ENCODE results near the gene TOR3A.
A peak's percentile ranks its signal among the peaks of the same experiment; 100 is the strongest.
"Not testable (repeated sequence)": the region's sequence is repeated elsewhere in the genome, so short reads cannot be mapped to it uniquely, and the experiment has no call there.

The TOR3A gene, protein sequence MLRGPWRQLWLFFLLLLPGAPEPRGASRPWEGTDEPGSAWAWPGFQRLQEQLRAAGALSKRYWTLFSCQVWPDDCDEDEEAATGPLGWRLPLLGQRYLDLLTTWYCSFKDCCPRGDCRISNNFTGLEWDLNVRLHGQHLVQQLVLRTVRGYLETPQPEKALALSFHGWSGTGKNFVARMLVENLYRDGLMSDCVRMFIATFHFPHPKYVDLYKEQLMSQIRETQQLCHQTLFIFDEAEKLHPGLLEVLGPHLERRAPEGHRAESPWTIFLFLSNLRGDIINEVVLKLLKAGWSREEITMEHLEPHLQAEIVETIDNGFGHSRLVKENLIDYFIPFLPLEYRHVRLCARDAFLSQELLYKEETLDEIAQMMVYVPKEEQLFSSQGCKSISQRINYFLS

DNA sequence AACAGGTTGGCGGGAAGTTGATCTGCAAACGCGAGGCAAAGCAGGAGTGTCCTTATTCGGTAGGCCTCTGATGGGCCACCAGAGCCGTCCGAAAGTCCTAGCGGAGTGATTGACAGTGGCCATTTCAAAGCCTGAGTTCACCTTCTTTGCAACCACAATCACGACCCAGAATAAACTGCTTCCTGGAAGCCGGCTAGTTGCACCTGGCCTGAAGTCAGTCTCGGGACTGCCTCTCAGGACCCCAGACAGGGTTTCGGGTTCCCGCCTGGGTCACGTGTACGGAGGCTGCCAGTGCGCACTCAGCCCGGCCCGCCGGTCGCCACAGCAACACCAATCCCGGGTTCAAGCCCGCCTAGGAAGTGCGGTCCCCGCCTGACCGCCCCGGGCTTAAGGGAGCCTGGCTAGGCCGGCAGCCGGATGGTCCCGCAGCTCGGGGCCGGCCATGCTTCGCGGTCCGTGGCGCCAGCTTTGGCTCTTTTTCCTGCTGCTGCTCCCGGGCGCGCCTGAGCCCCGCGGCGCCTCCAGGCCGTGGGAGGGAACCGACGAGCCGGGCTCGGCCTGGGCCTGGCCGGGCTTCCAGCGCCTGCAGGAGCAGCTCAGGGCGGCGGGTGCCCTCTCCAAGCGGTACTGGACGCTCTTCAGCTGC is at the start of gene TOR3A:
TSS of gene TOR3A (plus strand) at position 384 of the 646 bp plus-strand sequence. CDS start at position 443, 59 bp downstream.
- peak; percentile 47 to 94 (median 84) for DNase-seq

DNA sequence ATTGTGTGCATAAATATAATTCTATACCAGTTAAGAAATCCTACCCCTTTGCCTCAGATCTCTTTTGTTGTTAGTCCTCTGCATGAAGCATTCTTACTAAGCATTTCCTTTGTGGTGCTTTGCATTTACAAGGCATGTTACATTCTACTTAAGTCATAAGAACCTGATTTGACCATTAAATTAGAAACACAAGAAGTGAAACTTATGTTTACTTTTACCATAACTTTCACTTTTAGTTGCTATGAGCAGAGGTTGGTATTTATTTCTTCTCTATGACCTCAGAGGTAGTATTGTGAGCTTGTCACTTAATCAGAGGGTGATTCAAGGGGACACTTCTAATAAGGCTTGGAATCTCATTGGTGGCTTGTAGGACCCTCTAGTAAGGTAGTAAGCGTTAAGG is 47.1 kb upstream of the TOR3A start:
- no peak for DNase-seq

DNA sequence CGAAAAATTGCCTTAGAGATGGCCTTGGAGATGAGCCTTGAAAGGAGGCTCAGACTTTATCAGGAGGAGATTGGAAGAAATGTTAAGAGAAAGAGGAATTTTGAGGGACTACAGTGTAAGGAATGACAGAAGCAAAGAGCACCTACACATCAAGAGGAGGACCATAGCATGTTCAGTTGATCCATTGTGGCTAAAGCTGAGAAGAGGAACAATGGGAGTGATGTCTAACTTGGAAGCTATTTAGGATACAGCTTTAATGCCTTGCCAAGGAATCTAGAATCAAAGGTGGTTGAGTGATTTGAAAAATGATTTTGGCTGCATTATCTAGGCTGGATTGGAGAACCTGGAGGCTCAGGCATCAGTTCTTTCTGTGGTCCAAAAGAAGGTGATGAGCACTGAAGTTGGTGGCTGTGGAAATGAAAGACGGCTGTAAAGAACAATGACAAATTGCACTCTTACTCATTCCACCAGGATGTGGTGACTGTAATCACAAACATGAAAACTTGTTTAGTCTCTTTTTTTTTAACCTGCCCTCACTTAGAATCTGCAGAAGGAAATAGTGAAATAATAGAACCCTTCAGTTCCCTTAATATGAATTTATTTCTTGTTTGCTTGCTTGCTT is 44.9 kb upstream of the TOR3A start:
- DNase-seq: no peak

DNA sequence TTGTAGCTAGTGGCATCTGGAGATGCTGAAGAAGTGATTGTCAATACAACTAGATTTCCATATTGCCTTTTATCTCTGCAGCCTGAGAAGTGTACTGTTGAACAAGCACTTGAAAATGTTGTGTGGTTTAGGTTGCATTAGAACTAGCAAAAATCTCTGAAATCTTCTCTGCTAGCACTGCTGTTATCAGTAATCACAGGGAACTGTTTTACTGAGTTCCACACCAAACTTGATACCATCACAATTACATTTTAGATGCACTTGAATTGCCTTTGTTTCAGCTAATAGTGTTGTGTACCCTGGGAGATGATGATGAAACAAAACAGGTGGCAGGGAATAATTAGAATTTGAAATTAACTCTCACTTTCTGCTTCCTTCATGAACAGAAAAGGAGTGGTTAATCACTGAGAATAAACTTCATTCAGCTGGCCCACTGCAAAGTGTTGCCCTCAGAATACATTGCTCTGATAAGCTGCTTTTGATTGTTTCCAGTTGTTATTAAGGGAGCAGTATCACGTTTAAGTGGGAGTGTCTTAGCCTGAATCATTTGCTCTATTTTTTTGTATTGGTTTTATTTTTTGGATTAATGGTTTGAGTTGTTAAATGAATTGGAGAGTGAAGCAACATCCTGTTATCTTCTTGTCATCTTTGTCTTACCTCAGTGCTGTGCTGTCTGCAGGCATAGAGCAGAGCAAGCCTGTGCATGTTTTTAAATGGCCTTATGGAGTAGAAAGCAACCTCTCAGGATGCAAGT is 43.2 kb upstream of the TOR3A start:
- DNase-seq: no peak

DNA sequence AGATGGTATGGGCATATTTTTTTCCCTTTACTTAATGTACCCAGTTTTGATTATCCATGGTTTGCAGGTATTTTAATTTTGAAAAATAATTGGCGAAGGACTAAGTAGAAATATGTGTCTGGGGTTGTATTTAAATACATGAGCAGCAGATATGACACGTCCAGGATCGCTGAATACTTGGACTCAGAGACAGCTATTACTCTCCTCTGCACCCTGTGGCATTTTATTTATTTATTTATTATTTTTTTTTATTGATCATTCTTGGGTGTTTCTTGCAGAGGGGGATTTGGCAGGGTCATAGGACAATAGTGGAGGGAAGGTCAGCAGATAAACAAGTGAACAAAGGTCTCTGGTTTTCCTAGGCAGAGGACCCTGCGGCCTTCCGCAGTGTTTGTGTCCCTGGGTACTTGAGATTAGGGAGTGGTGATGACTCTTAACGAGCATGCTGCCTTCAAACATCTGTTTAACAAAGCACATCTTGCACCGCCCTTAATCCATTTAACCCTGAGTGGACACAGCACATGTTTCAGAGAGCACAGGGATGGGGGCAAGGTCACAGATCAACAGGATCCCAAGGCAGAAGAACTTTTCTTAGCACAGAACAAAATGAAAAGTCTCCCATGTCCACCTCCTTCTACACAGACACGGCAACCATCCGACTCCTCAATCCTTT is 42.2 kb upstream of the TOR3A start:
- not testable (repeated sequence) for DNase-seq

DNA sequence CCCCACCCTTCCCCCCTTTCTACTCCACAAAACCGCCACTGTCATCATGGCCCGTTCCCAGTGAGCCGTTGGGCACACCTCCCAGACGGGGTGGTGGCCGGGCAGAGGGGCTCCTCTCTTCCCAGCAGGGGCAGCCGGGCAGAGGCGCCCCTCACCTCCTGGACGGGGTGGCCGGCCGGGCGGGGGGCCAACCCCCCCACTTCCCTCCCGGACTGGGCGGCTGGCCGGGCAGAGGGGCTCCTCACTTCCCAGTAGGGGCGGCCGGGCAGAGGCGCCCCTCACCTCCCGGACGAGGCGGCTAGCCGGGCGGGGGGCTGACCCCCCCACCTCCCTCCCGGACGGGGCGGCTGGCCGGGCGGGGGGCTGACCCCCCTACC is 41.7 kb upstream of the TOR3A start:
- not testable (repeated sequence) for DNase-seq

DNA sequence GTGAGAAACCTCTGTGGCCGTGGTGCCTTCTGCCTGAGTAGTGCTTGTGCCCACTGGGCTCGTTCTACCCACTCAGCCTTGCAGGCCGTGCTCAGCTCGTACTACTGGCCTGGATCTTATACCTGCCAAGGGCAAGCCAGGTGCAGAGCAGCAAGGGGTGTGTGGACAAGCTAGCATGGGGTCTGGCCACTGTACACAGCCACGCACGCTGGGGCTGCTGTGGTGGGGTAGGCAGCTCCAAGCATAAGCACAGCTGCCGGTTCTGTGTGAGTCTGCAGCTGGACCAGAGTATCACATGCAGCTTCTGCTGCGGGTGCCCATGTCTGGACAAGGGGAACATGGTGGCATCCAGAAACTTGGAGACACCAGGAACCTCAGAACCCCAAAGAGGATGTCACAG is 39.8 kb upstream of the TOR3A start:
- DNase-seq: no peak

DNA sequence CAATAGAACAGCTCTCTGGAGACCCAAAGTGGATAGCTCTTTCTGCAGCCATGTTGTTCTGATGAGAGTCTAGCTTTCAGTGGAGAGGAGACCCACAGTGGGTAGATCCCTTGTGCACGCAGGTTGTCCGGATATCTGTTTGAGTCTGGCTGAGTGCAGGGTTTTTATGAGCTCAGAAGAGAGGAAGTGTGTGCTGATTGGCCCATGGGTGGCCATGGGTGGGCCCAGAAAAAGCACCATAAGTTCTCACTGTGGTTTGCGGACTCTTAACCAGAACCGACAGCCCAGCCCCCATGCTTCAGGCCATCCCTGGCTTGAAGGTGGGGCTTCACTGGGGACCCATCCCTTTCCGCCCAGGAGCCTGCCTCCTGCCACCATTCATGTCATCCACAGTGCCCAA is 39.2 kb upstream of the TOR3A start:
- no peak for DNase-seq

DNA sequence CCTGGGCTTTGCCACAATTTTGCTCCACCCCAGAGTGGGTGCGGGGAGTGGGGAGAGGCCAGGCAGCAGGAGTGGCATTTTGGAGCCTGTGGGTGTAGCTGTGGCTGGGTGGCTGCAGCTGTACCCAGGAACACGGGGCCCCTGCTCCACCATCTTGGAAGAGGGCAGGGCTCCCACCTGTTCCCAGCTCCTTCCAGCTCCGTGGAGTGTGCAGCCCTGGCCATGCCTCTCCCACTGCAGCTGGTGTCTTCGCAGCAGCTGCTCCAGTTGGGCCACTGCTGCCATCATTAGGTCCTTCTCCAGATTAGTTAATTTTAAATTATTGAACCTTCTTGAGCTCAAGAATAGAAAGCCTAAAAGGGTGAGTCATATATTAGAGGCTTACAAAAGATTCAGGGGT is 38.6 kb upstream of the TOR3A start:
- no peak for DNase-seq

DNA sequence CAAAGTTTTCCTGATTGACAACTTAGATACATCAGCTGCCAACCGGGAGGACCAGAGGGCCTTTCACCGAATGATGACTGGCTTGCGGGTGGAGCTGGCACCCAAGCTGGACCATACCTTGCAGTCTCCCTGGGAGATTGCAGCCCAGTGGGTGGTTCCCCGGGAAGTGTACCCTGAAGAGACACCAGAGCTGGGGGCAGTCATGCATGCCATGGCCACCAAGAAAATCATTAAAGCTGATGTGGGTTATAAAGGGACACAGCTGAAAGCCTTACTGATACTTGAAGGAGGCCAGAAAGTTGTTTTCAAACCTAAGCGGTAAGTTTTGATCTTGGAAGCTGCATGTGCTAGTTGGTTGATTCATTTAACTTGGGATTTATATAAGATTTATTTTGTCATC is 38.0 kb upstream of the TOR3A start:
- no peak for DNase-seq

DNA sequence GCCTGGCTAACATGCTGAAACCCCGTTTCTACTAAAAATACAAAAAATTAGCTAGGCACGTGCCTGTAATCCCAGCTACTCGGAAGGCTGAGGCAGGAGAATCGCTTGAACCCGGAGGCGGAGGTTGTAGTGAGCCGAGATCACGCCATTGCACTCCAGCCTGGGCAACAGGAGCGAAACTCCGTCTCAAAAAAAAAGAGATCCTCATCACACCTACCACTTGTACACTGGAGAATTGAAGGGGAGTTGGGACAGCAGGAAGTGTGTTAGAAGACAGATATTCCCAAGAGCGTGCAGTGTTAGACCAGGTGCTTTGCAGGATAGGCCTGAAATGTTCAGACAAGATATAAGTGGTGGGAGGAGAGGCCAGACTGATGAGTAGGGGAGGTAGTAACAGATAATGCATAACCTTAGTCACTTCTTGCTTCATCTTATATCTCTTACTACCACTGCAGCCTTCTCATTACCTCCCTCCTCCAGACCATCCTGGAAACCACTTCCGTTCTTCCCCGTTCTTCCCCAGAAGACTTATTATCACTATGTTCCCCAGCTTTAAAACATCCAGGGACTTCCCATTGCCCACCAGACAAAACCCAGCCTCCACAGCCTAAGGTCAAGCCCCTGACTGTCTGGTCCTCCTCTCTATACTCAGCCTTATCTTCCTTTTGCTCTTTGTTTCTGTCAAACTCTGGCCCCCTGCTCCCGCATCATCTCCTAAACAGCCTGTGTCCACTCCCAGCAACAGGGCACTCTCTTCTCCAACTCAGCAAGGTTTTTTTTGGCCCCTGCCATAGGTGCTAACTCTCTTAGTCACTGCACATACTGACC is 34.8 kb upstream of the TOR3A start:
- no peak for DNase-seq

DNA sequence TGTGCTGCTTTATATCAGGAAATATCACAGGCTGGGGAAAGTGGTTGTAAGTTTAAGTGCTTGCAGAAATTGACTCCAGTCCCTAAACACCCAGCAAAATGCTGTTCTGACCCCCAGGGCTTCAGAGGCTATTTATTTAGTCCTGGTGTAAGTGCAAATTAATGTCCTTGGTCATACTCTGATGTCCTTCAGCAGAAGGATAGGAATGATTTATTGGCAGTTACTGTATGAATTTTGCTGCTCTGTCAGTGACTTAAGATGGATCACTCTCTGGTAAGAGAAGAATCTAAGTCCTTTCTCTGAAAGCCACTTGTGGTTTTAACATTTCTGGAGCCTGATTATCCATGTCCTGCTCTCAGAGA is 34.3 kb upstream of the TOR3A start:
- DNase-seq: no peak

DNA sequence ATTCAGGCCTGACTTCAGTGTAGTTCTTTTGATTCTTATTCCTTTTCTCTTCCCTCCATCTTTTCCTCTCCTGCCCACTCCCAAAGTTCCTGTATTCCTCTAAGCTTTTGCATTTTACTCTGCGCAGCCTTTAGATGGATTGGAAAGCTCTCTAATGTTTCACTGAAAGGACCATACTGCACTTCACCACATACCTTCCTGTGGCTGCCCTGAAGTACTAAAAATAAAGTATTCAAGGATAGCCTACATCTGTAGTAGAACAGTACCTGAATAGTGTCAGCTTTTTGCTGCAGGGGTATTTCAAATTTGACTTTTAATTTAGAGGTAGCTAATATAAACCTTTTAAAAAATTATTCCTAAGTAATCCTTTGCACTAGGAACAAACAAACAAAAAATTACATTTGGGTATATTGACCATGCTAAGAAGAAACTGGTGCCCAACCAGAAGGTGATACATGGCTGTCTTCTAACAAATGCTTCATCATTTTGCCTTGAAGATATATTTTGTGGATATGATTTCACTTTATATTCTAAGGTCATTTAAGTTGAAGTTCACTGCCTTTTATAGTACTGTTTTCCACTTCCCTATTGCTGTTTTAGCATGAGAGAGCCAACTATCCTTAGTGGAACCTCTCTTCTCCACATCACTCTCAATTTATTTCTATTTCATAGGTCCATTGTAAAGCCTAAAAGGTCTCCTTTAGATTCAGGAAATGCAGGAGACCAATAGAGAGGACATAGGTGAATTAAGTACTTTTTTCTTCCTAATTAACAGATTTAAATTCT is 33.3 kb upstream of the TOR3A start:
- DNase-seq: no peak

DNA sequence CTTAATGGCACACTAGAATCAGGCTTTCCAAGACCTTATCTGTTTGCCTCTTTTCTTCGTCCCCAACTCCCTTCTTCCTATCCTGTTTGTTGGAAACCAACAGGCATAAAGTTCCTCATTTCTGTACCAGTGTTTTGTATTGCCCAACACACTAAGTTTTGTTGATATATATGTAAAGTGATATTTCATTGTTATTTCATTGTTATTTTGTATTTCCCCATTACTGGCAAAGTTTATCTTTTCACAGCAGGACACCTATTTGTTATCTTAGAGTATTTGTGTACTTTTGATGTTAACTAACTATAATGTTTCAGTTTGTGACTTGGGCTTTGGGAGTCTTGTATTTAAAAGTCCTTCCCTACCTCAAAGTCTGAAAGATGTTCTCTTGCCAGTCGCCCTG is 29.1 kb upstream of the TOR3A start:
- no peak for DNase-seq

DNA sequence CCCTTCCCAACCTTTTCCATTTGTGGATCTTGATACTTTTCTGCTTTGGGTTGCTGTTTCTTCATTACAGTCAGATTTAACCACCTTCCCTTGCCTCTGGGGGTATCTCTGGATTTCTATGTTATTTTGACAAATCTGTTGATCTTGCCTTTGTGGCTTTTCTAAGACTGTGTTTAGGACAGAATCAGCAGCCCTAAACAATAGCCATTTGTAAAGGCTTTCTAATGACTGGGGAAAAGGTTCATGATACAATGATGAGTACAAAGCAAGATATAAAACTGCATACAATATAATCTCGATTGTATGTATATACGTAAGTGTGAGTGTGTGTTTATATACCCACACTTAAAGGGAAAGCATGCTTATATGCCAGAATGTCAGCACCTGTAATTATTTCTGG is 28.4 kb upstream of the TOR3A start:
- no peak for DNase-seq

DNA sequence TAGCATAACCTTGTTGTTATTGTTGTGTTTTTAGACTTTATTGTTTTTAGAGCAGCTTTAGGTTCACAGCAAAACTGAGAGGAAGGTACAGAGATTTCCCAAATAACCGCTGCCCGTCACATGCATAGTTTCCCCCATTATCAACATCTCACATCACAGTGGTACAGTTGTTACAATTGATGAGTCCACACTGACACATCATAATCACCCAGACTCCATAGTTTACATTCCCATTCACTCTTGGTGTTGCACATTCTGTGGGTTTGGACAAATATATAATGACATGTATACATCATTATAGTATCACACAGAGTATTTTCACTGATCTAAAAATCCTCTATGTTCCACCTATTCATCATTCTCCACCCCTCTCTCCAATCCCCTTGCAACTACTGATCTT is 25.9 kb upstream of the TOR3A start:
- DNase-seq: no peak

DNA sequence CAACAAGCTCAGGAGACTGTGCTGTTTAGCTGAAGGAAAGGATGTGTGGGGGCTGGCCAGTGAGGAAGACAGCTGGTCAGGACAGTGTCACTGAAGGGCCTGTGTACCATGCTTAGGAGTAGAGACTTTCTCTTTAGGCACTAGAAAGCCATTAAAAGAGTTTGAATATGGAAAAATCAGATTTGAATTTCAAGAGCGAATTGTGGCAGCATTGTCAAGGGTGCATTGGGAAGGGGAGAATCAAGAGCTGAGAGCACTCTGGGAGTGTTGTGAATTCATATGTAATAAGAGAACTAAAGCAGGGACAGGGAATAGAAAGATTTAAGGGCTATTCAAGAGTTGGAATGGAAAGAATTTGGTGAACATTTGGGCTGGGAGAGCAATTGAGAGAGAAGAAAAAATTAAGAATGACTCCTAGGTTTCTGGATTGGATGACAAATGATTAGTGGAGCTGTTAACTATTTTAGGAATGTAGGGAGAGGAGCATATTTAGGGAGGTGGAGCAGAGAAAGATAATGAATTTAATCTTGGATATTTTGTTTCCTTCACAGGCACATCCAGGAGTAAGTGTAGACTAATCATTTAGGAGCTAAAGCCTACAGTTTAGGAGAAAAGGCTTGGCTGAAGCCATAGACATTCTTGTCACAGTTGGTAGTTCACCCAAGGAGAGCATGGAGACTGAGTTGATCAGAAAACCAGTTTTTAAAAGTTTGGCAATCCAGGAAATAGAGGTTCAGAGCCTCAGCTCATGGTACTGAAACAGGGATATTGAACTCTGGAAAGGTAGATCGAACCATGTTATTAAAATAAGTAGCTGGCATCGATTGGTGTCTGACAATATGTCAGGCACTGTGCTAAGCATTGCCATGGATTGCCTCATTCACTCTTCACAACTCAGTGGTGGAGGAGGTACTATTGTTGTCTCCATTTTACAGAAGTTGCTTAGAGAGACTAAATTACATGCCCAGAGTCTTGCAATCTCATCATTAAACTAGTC is 23.1 kb upstream of the TOR3A start:
- DNase-seq: no peak

DNA sequence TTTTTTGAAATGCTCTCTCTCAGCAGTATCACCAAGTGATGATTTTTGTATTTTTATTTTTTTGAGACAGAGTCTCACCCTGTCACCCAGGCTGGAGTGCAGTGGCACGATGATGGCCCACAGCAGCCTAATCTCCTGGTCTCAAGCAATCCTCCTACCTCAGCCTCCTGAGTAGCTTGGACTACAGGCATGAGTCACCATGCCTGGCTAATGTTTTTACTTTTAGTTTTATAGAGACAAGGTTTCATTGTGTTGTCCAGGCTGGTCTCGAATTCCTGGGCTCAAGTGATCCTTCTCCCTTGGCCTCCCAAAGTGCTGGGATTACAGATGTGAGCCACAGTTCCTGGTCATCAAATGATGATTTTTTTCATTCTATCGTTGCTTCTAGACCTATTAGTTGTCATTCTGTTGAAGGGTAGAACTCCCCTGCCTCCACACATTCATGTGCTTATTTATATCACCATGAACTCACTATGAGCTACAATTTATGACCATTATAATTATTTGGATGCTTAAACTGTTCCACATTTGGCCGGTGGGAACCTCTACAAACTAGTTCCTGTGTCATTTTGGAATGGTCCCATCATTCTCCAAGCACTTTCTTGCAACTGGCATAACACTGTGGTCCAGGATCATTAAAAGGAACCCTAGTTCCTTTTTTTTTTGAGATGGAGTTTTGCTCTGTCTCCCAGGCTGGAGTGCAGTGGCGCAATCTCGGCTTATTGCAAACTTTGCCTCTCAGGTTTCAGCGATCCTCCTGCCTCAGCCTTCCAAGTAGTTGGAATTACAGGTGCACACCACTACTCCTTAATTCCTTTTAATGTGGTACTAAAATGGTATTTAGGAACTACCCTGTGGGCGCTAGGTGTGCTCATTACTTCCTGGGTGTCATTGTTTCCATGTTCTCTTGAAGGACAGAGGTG is 20.2 kb upstream of the TOR3A start:
- DNase-seq: no peak

Data from C1 segment of cervical spinal cord (tissue), 14 donors.